HepG2 (cell line): Measurements from ENCODE around the gene MFAP1. TPM values are rescaled to one million over a fixed set of nuclear protein-coding genes. Genes with fewer than 3 reads are reported as not detected.

Experiments used
- ATRX ChIP-seq: sonication (generic); formaldehyde crosslinking; IDR thresholded peaks from 2 replicates; pipeline ENCODE4 v1.4.0; 2020; ENCODE audit warnings: missing genetic modification reagents, borderline replicate concordance
- FOXO4 ChIP-seq: sonication (generic); formaldehyde crosslinking; conservative IDR thresholded peaks from 2 replicates; pipeline ENCODE4 v1.8.1; 2023; ENCODE audit warnings: missing genetic modification reagents
- HCFC1 ChIP-seq: fragments of 150-350 bp; IDR thresholded peaks from 2 replicates; pipeline ENCODE4 v1.6.1; 2014; ENCODE audit warnings: low read depth, low read length
- HMGXB3 ChIP-seq: sonication (generic); formaldehyde crosslinking; IDR thresholded peaks from 2 replicates; pipeline ENCODE4 v1.4.0; 2020; ENCODE audit warnings: missing genetic modification reagents, borderline replicate concordance
- JDP2 ChIP-seq: sonication (generic); formaldehyde crosslinking; IDR thresholded peaks from 2 replicates; pipeline ENCODE4 v1.8.1; 2022; ENCODE audit warnings: missing genetic modification reagents, borderline replicate concordance
- KLF6 ChIP-seq: IDR thresholded peaks from 2 replicates; pipeline ENCODE4 v1.8.0; 2016; ENCODE audit warnings: missing biosample characterization, missing genetic modification reagents
- MIER2 ChIP-seq: IDR thresholded peaks from 2 replicates; pipeline ENCODE4 v1.6.1; 2016; ENCODE audit warnings: missing biosample characterization, missing genetic modification reagents
- PITX1 ChIP-seq: sonication (generic); formaldehyde crosslinking; IDR thresholded peaks from 2 replicates; pipeline ENCODE4 v1.5.1; 2020; ENCODE audit warnings: mild to moderate bottlenecking, missing genetic modification reagents
- RBFOX2 ChIP-seq: fragments of 200-400 bp; formaldehyde crosslinking; IDR thresholded peaks from 2 replicates; pipeline ENCODE4 v1.6.1; 2017; ENCODE audit warnings: low read depth, mild to moderate bottlenecking, low read length
- SALL1 ChIP-seq: sonication (generic); formaldehyde crosslinking; IDR thresholded peaks from 2 replicates; pipeline ENCODE4 v1.8.0; 2022; ENCODE audit warnings: mild to moderate bottlenecking, missing genetic modification reagents
- TERF1 ChIP-seq: sonication (generic); formaldehyde crosslinking; IDR thresholded peaks from 2 replicates; pipeline ENCODE4 v1.8.0; 2022; ENCODE audit warnings: mild to moderate bottlenecking, missing genetic modification reagents, moderate library complexity
- ZBTB37 ChIP-seq: sonication (generic); formaldehyde crosslinking; IDR thresholded peaks from 2 replicates; pipeline ENCODE4 v1.4.0; 2020; ENCODE audit warnings: mild to moderate bottlenecking, missing genetic modification reagents
- ZBTB8A ChIP-seq: sonication (generic); formaldehyde crosslinking; IDR thresholded peaks from 2 replicates; pipeline ENCODE4 v1.4.0; 2020; ENCODE audit warnings: mild to moderate bottlenecking, low read depth, missing genetic modification reagents, borderline replicate concordance
- ZC3H13 ChIP-seq: sonication (generic); formaldehyde crosslinking; IDR thresholded peaks from 2 replicates; pipeline ENCODE4 v1.8.1; 2023; ENCODE audit warnings: mild to moderate bottlenecking, missing genetic modification reagents, moderate library complexity
- ZHX1 ChIP-seq: sonication (generic); formaldehyde crosslinking; IDR thresholded peaks from 2 replicates; pipeline ENCODE4 v1.8.1; 2022; ENCODE audit warnings: low read depth, mild to moderate bottlenecking, missing genetic modification reagents
- ZNF263 ChIP-seq: sonication (generic); formaldehyde crosslinking; IDR thresholded peaks from 2 replicates; pipeline ENCODE4 v1.4.0; 2020; ENCODE audit warnings: missing genetic modification reagents
- ZNF33B ChIP-seq: sonication (generic); formaldehyde crosslinking; IDR thresholded peaks from 2 replicates; pipeline ENCODE4 v1.5.1; 2020; ENCODE audit warnings: mild to moderate bottlenecking, missing genetic modification reagents
- ZNF44 ChIP-seq: sonication (generic); formaldehyde crosslinking; IDR thresholded peaks from 2 replicates; pipeline ENCODE4 v1.5.1; 2020; ENCODE audit warnings: mild to moderate bottlenecking, missing genetic modification reagents
- polyA plus RNA-seq, 8 experiments: library from polyadenylated mRNA; depleted of rRNA in 3 of 8; stranded (reverse) in 7 of 8; unstranded in 1 of 8; fragments of >200 nt; fragmentation: Illumina TruSeq in 4 of 8; extraction: Trizol in 4 of 8; gene quantifications; 2 replicates each; pipeline versions ENCODE4 v1.2.1 to v1.2.3, GENCODE V29; 2011 to 2016; ENCODE audit warnings: low read depth in 4 of 8, missing spikeins in 1 of 8, mixed read lengths in 1 of 8; ENCODE audit not compliant: insufficient read depth in 1 of 8
- total RNA-seq, 5 experiments: library from RNA; depleted of rRNA; stranded (reverse); fragments of >200 nt; fragmentation: Illumina TruSeq; extraction: Trizol; gene quantifications; 2 replicates each; pipeline ENCODE4 v1.2.3, GENCODE V29; 2016; ENCODE audit warnings: low read depth in 1 of 5

MFAP1 gene
- total and polyA plus RNA-seq, 2 of the 13 experiments (the other 11 are each of a cell fraction or from before 2014, with no cell fraction given), result 11.8 to 39.5 TPM

- TF ChIP-seq ZBTB37 (CRISPR knock-in tag) (0 out of 2 replicates have a peak, but pooled peaks have one; percentile 42), MIER2 (CRISPR knock-in tag) (no peak), ATRX (CRISPR knock-in tag) (no peak), FOXO4 (CRISPR knock-in tag) (0 out of 2 replicates have a peak, but pooled peaks have one; percentile 69), ZHX1 (CRISPR knock-in tag) (peak; percentile 69; the same call in 1 of the 2 replicates), RBFOX2 (peak; percentile 98), SALL1 (CRISPR knock-in tag) (peak; percentile 64), KLF6 (CRISPR knock-in tag) (peak; percentile 75; the same call in 1 of the 2 replicates), HCFC1 (no peak), TERF1 (CRISPR knock-in tag) (no peak), ZNF263 (no peak), JDP2 (CRISPR knock-in tag) (no peak), ZC3H13 (CRISPR knock-in tag) (0 out of 2 replicates have a peak, but pooled peaks have one; percentile 1), ZNF44 (no peak), HMGXB3 (CRISPR knock-in tag) (peak; percentile 15; the same call in 1 of the 2 replicates), PITX1 (no peak; the same call in 1 of the 2 replicates), ZNF33B (CRISPR knock-in tag) (no peak), ZBTB8A (CRISPR knock-in tag) (no peak)
Measured at GRCh38 chr15:43791993-43792760, 32.3 kb downstream of the MFAP1 start, which contains the start of gene SERF2 (continued).
